HEK293 (cell line): ENCODE measurements around the gene DUSP12.

Source experiments
- CTCF ChIA-PET: fragments of 350-600 bp; formaldehyde crosslinking; extraction: SDS; loops from one replicate; lab custom pipeline; 2021; ENCODE audit warnings: antibody characterized with exemption; lab: Yijun Ruan, JAX
- POLR2A ChIA-PET: fragments of 300-600 bp; formaldehyde crosslinking; extraction: SDS; loops from one replicate; lab custom pipeline; 2020; ENCODE audit warnings: antibody characterized with exemption, inconsistent platforms; lab: Yijun Ruan, JAX
- H3K27ac ChIP-seq: fragments of 200-500 bp; sonication (Bioruptor generic); 2 replicates; pipeline ENCODE4 v1.5.1; 2014; ENCODE audit warnings: low read depth, low read length, control low read depth, inconsistent platforms; ENCODE audit errors: extremely low read depth
- H3K36me3 ChIP-seq, 2 experiments: fragments of 200-500 bp in 1 of 2; sonication (Bioruptor generic) in 1 of 2; 1 replicate in 1 of 2; 2 replicates in 1 of 2; pipeline ENCODE4 v1.5.1; 2014 to 2017; ENCODE audit warnings: inconsistent platforms in 2 of 2, low read length in 2 of 2; ENCODE audit not compliant: control insufficient read depth in 2 of 2, insufficient read depth in 1 of 2
- H3K4me1 ChIP-seq: fragments of 200-500 bp; sonication (Bioruptor generic); 2 replicates; pipeline ENCODE4 v1.5.1; 2014; ENCODE audit warnings: mild to moderate bottlenecking, low read length, inconsistent platforms; ENCODE audit not compliant: control insufficient read depth, insufficient read depth
- H3K4me3 ChIP-seq: 2 replicates; pipeline ENCODE4 v1.5.1; 2011; ENCODE audit warnings: low read depth, mild to moderate bottlenecking, control low read depth, low read length, moderate library complexity
- H3K9me3 ChIP-seq: fragments of 200-500 bp; sonication (Bioruptor generic); 2 replicates; pipeline ENCODE4 v1.5.1; 2014; ENCODE audit warnings: low read depth, low read length, inconsistent platforms; ENCODE audit not compliant: control insufficient read depth, insufficient read depth
- ATF2 ChIP-seq: fragments of 450-650 bp; formaldehyde crosslinking; IDR thresholded peaks from 2 replicates; pipeline ENCODE4 v1.5.1; 2016; ENCODE audit warnings: missing biosample characterization, missing genetic modification characterization, low read depth
- CTCF ChIP-seq: fragments of 450-650 bp; formaldehyde crosslinking; IDR thresholded peaks from 2 replicates; pipeline ENCODE4 v1.5.1; 2016; ENCODE audit warnings: missing biosample characterization, missing genetic modification characterization
- GLIS2 ChIP-seq: fragments of 450-650 bp; formaldehyde crosslinking; IDR thresholded peaks from 2 replicates; pipeline ENCODE4 v1.5.1; 2016; ENCODE audit warnings: missing biosample characterization, missing genetic modification characterization
- KLF10 ChIP-seq: fragments of 450-650 bp; IDR thresholded peaks from 2 replicates; pipeline ENCODE4 v1.5.1; 2018; ENCODE audit warnings: missing biosample characterization, mild to moderate bottlenecking, missing genetic modification characterization
- KLF7 ChIP-seq: fragments of 450-650 bp; formaldehyde crosslinking; IDR thresholded peaks from 2 replicates; pipeline ENCODE4 v1.5.1; 2016; ENCODE audit warnings: missing biosample characterization, missing genetic modification characterization, borderline replicate concordance
- YY2 ChIP-seq: fragments of 450-650 bp; formaldehyde crosslinking; IDR thresholded peaks from 2 replicates; pipeline ENCODE4 v1.5.1; 2016; ENCODE audit warnings: missing biosample characterization, missing genetic modification characterization
- ZBTB44 ChIP-seq: fragments of 450-650 bp; IDR thresholded peaks from 2 replicates; pipeline ENCODE4 v1.5.1; 2018; ENCODE audit warnings: missing biosample characterization, mild to moderate bottlenecking, missing genetic modification characterization
- ZFP37 ChIP-seq: fragments of 450-650 bp; formaldehyde crosslinking; IDR thresholded peaks from 2 replicates; pipeline ENCODE4 v1.5.1; 2016; ENCODE audit warnings: missing biosample characterization, missing genetic modification characterization
- ZNF112 ChIP-seq: fragments of 450-650 bp; formaldehyde crosslinking; IDR thresholded peaks from 2 replicates; pipeline ENCODE4 v1.5.0; 2017; ENCODE audit warnings: missing biosample characterization, missing genetic modification characterization
- ZNF114 ChIP-seq: fragments of 450-650 bp; formaldehyde crosslinking; IDR thresholded peaks from 2 replicates; pipeline ENCODE4 v1.5.0; 2017; ENCODE audit warnings: missing biosample characterization, missing genetic modification characterization
- ZNF24 ChIP-seq: fragments of 450-650 bp; formaldehyde crosslinking; IDR thresholded peaks from 2 replicates; pipeline ENCODE4 v1.5.1; 2016; ENCODE audit warnings: missing biosample characterization, missing genetic modification characterization
- ZNF473 ChIP-seq: fragments of 450-650 bp; formaldehyde crosslinking; IDR thresholded peaks from 2 replicates; pipeline ENCODE4 v1.5.1; 2017; ENCODE audit warnings: missing biosample characterization, missing genetic modification characterization
- ZNF514 ChIP-seq: fragments of 450-650 bp; formaldehyde crosslinking; IDR thresholded peaks from 2 replicates; pipeline ENCODE4 v1.5.1; 2016; ENCODE audit warnings: missing biosample characterization, missing genetic modification characterization
- ZNF555 ChIP-seq: fragments of 450-650 bp; formaldehyde crosslinking; conservative IDR thresholded peaks from 2 replicates; pipeline ENCODE4 v1.5.1; 2017; ENCODE audit warnings: missing biosample characterization, mild to moderate bottlenecking, missing genetic modification characterization, inconsistent platforms
- ZNF610 ChIP-seq: fragments of 450-650 bp; formaldehyde crosslinking; IDR thresholded peaks from 2 replicates; pipeline ENCODE4 v1.5.1; 2016; ENCODE audit warnings: missing biosample characterization, missing genetic modification characterization, borderline replicate concordance
- ZNF701 ChIP-seq: fragments of 450-650 bp; formaldehyde crosslinking; IDR thresholded peaks from 2 replicates; pipeline ENCODE4 v1.5.1; 2016; ENCODE audit warnings: missing biosample characterization, missing genetic modification characterization
- ZNF777 ChIP-seq: fragments of 450-650 bp; formaldehyde crosslinking; IDR thresholded peaks from 2 replicates; pipeline ENCODE4 v1.5.1; 2017; ENCODE audit warnings: missing biosample characterization, missing genetic modification characterization, borderline replicate concordance
- ZNF830 ChIP-seq: fragments of 450-650 bp; IDR thresholded peaks from 2 replicates; pipeline ENCODE4 v1.5.0; 2018; ENCODE audit warnings: missing biosample characterization, missing genetic modification characterization, low read depth, mild to moderate bottlenecking, moderate library complexity
- ZSCAN5A ChIP-seq: fragments of 450-650 bp; formaldehyde crosslinking; IDR thresholded peaks from 2 replicates; pipeline ENCODE4 v1.5.1; 2016; ENCODE audit warnings: missing biosample characterization, missing genetic modification characterization

DUSP12 gene

GRCh38 chr1:161779393-161779792 lies 29.8 kb downstream of the DUSP12 start:
- Histone ChIP-seq H3K27ac (no peak overlapping the region), H3K4me3 (no peak overlapping the region), H3K9me3 (no peaks in the 10 kb centered on the region), H3K36me3 (peaks cover 0 to 12% of the 10 kb centered on the region in 2 experiments; a peak in 2 of 3 replicates), H3K4me1 (no peaks in the 10 kb centered on the region)
- no peak for TF ChIP-seq ZNF24 (tag by site-specific recombination)
- no peak for TF ChIP-seq ZFP37 (tag by site-specific recombination)
- no peak for TF ChIP-seq GLIS2 (tag by site-specific recombination)
- POLR2A ChIA-PET, result no interaction called here
- CTCF ChIA-PET, result interaction anchor here (0.7 kb wide), 2 partner anchors 14 to 81 kb away, joined by 3 read pairs; no protein-coding TSS in a partner anchor

GRCh38 chr1:161781995-161782394 lies 32.4 kb downstream of the DUSP12 start:
- no peaks in the 10 kb centered on the region for H3K9me3 ChIP-seq
- H3K36me3 ChIP-seq, result peaks cover 6 to 25% of the 10 kb centered on the region in 2 experiments
- TF ChIP-seq ZNF830 (tag by site-specific recombination), result no peak
- TF ChIP-seq CTCF, result no peak
- no peak for TF ChIP-seq ZNF555
- TF ChIP-seq KLF7 (tag by site-specific recombination), result no peak
- TF ChIP-seq YY2 (tag by site-specific recombination), result no peak
- no peak for TF ChIP-seq ZNF112 (tag by site-specific recombination)
- TF ChIP-seq ZSCAN5A (tag by site-specific recombination), result no peak
- no peak for TF ChIP-seq ZBTB44 (tag by site-specific recombination)
- no peak for TF ChIP-seq ZNF114 (tag by site-specific recombination)
- no peak for TF ChIP-seq ATF2 (tag by site-specific recombination)
- no peak for TF ChIP-seq KLF10 (tag by site-specific recombination)
- TF ChIP-seq ZNF473 (tag by site-specific recombination), result no peak
- no peak for TF ChIP-seq ZNF514
- TF ChIP-seq ZNF701 (tag by site-specific recombination), result no peak
- TF ChIP-seq ZNF777, result no peak
- TF ChIP-seq ZNF610 (tag by site-specific recombination), result no peak
- POLR2A ChIA-PET, result no interaction called here
- no peak overlapping the region for H3K4me3 ChIP-seq
- CTCF ChIA-PET, result interaction anchor here (1.1 to 1.2 kb wide), 2 partner anchors 10 to 253 kb away, joined by 3 read pairs; no protein-coding TSS in a partner anchor
- H3K27ac ChIP-seq, result no peak overlapping the region
- H3K4me1 ChIP-seq, result no peaks in the 10 kb centered on the region
